HG03025 (cell line): ENCODE data around the gene BATF.

ENCODE experiments used
- ATAC-seq: cut with Tn5 transposase; IDR thresholded peaks from one replicate; pipeline ENCODE4 v1.9.1; 2021; ENCODE audit warnings: mild to moderate bottlenecking, moderate library complexity; ENCODE audit not compliant: unreplicated experiment, low FRiP score

The BATF gene

DNA sequence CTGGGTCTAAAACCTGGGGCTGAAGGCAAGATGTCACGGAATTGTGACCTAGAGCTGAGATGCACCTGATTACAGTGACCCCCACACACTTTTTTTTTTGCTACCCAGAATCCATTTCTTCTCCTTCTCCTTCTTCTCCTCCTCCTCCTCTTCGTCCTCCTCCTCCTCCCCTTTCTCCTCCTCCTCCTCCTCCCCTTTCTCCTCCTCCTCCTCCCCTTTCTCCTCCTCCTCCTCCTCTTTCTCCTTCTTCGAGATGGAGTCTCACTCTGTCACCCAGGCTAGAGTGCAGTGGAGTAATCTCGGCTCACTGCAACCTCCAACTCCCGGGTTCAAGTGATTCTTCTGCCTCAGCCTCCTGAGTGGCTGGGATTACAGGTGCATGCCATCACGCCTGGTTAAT is 36.8 kb downstream of the BATF start:
- ATAC-seq, result no peak

DNA sequence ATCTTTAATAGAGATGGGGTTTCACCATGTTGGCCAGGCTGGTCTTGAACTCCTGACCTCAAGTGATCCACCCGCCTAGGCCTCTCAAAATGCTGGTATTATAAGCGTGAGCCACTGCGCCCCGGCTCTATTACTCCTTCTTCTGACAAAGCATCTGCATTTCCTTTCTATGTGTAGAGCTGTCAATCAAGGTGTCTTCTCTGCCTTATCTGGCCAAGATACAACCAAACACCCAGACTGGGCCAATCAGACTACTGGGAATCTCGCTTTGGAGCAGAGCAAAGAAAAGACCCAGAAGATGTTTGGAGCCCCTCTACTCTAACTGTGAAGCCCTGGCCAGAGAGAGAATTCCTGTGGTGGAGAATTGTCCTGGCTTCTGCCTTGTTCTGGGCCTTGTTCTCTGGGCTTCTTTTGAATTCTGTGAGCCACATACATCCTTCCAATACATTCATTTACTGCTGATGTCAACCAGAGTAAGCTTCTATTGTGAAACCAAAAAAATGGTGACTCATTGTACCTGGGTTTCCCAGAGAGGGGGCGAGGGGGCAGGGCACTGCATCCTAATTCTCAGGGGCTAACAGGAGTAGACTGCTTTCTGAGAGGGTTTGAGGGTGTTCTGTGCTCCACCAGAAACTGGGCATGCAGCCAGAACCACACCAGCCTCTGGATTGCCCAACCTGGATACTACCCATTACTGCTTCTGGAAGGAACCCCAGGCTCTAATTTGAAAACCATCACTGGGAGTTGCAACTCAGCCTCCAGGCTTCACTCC is 37.4 kb downstream of the BATF start:
- ATAC-seq, result no peak

DNA sequence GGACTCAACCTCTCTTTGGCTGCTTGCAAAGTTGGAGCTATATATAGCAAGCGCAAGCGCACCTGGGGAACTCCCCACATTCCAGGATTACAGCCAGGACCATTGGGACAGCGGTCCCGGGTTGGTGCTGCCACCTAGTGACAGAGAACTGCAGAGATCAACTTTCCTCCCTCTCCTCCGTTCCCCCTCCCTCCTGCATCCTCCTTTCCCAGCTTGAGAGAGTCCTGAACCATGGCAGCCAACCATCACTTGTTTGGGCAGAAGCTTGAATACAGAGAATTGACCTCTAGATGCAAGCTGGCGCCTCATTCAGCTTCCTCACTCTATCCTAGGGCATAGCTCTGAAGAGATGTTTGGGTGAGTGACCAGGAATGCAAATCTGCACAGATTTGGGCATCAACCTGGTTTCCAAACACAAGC is 38.8 kb downstream of the BATF start:
- ATAC-seq, result no peak

DNA sequence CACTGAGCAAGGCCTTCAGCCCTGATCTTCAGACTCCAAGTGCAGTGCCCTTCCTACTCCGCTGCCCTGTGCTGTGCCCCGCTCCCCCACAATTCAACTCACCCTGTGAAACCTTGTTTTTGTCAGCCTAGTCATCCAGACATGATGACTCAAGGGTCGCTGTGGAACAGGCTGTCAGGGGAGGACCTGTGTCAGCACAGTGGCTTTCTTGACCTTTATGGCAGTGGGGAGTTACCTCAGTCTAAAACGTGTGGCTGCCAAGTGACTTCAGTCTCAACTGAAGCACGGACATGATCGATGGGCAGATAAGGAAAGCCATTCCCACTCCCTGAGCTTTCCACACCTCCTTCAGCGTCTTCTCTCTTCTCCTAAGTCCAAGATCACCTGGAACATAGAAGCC is 39.8 kb downstream of the BATF start:
- ATAC-seq, result no peak

DNA sequence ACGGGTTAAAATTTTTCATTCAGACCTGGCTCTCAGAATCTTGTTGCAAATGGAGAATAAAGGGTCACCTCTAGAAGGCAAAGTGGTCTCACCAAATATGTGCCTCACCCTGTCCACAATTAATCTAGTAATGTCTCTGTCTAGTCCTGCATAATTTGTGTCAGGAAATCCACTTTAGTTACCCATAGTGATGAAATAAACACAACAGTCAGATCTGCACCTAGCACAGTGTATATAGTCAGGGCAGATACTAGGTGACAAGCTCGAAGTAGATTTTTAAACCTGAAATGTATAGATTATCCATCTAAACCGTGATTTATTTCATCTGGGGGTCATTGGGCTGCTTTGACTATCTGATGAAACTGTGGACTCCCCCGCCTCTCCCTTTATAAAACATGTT is 40.2 kb downstream of the BATF start:
- no peak for ATAC-seq

DNA sequence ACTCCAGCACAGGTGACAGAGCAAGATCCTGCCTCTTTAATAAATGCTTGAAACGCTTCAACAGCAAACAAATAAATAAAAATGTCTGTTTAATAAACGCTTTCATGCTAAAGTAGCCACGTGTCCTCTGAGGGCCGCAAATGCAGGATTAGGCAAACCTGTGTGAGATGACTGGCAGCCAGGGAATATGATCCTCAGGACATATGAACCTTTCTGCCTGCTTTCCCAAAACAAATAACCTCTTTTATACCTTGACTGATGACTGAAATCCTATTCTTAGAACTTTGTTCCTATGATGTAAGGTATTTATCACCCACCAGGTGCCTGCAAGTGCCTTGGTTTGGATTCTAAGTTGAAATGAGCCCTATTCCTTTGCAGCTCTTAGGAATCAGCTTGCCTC is 41.7 kb downstream of the BATF start:
- no peak for ATAC-seq

DNA sequence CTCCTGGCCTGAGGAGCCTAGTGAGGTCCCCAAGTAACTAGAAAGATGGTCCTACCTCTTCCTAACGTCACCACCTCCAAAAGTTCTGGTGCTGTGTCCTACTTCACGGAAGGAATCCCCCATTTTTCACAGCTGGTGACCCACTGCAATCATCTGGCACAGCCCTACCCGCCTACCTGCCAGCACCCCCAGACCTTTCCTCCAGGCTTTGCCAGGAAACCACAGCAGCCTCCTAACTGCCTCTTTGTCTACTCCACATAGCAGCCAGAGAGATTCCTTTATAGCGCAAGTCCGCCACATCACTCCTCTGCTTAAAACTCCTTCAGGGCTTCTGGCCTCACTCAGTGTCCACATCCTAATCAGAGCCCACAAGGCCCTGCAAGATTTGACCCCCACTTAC is 42.8 kb downstream of the BATF start:
- ATAC-seq, result no peak

DNA sequence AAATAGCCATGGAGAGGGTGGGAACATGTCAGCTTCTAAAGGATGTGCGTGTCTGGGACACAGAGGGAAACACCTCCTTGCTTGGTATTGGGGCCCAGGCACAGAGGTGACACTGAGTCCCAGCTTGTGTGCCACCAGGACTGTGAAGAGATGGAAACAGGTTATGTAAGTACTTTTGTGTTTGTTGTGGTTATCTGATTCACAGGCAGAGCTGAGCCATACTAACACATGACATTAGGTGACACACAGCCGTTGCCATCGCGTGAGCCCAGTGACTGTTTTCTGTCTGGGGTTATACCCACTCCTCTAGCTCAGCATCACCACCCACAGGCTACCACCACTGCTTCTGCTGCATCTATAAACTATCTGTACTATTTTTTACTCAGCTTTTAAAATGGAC is 44.1 kb downstream of the BATF start:
- ATAC-seq, result no peak

DNA sequence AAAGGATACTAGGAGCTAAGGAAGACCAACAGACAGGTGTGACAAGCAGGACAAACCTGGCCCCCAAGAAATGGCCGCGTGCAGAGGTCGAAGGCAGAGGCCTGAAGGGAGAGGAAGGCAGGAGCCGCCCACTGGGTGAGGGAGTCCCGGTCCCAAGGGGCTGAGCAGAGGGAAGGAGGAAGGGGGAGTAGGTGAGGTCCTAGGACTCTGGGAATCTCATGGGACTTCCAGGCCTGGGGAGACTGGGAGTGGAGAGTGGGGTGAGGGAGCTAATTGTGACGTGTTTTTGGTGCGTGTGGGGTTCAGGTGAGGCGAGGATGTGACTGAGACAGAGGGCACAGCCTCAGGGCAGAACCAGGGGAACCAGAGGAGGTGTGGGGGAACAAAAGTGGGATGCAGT is 44.5 kb downstream of the BATF start:
- no peak for ATAC-seq

DNA sequence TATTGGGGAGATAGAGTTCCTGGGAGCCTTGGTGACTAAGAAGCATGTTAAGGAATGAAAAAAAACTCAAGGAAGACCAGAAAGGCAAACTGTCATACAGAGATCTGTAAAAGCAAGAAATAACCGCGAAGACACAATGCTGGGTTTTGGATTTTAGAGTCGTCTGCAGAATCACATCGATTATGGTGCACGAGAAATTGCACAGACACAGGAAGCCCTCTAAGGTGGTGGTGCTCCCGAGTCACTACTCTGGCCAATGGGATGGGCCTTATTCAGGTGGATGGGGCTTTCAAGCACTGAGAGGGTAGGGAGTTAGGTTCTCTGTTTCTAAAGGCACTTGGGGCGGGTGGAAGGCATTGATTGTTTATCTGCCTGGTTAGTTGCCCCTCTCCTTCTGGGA is 45.9 kb downstream of the BATF start:
- no peak for ATAC-seq

DNA sequence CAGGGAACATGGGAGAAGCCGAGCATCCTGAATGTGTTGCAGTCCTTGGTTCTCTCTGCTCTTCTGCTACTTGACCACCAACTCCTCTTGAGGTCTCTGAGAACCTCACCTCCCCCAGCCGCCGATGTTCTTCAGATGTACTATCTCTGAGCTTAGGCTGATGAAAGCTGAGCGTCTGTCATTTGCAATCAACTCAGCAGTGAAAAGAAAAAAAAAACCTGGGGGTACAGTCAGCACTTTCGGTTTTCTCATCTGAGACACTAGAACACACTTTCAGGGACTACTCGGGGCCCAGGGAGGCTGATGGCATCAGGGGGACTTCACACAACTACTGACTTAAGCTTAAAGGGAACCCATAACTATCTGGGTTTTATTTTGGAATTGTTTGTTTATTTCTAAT is 46.5 kb downstream of the BATF start:
- ATAC-seq, result no peak

DNA sequence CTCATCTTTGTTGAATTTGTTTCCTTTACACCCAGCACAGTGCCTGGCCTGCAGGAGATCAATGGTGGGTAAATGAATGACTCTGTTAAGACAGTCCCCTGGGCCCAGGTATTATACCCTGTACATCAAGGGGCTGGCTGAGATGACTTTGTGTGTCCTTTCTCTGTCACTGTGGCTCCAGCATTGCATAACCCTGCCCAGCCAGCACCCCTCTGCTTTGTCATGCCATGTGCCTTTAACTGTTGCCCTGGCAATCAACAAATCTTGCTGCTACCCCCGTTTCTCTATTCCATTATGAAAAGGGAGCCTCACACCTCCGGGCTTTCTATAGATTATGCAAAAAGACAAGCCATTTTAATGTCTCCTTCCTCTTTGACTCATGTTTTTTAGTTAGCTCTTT is 48.5 kb downstream of the BATF start:
- ATAC-seq, result no peak

DNA sequence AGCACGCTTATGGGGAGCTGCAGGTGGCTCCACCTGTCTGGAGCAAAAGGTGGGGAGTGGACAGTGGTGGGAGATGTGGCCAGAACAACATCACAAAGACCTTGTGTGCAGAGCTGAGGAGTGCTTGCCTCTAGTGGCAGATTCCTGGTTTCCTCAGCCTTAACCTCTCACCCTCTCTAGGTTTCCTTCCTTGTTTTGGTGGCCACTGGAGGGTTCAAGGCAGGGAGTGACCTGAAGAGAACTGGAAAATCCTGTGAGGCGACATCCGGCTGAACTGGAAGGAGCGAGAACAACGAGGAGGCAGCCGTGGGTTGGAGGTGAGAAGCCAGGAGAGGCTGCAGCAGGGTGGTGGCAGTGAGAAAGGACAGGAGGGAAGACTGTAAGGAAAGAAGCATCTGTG is 49.8 kb downstream of the BATF start:
- ATAC-seq, result no peak

DNA sequence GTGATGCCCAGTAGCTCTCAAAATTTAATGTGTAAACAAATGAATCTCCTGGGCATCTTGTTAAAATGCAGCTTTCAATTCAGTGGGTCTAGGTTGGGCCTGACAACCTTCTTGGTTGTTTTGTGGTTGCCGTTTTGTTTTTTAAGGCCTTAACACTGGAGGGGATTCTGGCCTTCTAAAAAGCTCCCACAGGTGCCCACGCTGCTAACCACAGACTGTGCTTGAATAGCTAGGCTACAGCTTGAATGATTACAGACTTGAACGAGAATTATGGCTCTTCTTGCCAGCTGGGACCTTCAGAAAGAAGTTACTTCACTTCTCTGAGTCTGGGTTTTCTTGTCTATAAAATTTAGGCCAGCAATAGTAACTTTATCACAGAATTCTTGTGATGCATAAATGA is 54.8 kb downstream of the BATF start:
- ATAC-seq, result no peak

DNA sequence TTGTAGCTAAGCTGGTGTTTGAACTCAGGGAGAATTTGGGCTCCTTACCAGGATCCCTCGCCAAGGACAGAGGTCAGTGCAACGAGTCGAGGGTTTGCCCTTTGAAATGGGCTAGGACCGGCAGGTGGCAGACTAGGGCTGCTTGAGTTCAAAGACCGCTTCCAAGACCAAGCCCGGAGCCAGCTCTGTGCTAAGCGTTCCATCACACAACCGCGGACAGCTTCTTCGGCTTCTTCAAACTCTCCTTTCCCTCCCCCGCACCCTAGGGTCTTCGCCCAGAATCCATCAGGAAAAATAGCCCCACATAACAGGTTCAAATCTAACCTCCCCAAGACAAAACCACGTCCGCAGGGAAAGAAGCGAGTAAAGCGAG is 55.4 kb downstream of the BATF start:
- ATAC-seq, result no peak

DNA sequence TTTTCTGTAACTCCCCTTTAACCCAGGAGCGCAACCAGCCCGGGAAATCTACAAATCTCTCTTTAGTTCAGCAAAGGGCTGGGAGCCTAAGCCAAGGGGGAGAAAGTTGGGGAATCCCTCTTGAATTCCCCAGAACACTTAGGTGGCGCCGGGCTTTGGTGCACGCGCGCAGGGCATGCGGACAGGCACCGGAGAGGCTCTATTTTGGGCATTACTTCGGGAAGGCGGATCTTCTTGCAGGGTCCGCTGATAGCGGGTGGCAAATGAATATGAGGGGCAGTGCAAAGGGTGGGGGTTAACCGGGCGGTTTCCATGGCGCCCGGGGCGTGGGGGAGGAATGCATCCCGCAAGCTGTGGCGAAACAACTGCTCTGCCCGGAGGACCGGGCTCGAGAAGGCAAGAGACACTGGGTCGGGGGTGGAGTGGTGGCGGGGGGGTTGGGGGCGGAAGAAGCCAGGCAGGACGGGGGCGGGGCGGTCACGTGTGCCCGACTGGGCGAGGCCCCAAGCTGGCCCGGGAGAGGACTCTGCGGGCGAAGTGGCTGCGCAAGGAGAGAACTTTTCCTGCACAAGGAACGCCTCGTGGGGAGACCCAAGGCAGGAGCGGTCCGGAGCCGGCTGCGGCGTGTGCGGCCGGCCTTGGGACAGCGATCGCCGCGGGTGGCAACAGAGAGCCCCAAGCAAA is 56.0 kb downstream of the BATF start, which contains the start of gene FLVCR2:
TSS of gene FLVCR2 (plus strand) at position 519 of the 684 bp plus-strand sequence. CDS start 353 bp downstream, outside the sequence.
- no peak for ATAC-seq

DNA sequence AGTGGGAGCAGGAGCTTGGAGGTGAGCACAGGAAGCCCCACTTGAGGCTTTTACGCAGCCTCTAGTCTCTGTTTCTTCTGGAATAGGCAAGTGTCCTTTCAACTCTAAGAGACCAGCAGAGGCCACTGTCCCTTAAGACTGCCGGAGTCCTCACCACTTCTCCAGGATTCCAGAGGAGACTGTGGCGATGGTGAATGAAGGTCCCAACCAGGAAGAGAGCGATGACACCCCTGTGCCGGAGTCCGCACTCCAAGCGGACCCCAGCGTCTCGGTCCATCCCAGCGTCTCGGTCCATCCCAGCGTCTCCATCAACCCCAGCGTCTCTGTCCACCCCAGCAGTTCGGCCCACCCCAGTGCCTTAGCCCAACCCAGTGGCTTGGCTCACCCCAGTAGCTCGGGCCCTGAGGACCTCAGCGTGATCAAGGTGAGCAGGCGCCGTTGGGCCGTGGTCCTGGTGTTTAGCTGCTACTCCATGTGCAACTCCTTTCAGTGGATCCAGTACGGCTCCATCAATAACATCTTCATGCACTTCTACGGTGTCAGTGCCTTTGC is 56.6 kb downstream of the BATF start:
- ATAC-seq, result no peak

DNA sequence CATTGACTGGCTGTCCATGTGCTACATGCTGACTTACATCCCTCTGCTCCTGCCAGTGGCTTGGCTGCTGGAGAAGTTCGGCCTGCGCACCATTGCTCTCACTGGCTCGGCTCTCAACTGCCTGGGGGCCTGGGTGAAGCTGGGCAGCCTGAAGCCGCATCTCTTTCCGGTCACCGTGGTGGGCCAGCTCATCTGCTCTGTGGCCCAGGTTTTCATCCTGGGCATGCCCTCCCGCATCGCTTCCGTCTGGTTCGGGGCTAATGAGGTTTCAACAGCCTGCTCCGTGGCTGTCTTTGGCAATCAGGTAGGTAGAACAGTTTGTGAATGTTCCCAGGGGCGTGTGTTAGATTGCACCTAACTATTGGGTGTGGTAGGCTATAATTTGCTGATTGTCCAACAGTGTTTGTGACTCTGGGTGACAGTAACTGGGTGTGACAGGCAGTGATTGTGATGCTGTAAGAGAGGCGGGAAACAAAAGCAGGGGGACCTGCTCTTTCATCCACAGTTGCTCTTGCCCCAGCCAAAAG is 57.1 kb downstream of the BATF start:
- no peak for ATAC-seq

DNA sequence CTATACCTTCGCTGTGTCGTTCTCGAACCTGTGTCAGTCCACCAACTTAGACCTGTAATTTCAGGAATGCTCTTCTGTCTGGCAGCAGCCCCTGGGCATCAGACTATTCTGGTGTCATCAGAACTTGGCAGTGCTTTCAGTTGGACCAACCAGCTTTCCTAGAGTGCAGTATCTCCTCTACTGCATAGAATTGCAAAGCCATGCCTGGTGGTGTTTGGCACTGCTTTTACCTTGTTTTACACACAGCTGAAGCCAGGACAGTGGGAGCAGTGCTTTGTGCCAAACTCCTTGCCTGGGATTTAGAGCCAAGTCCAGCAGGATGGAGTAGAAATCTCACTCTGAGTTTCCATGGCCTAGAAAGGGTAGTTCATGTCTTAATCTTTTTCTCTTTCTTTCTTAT is 57.6 kb downstream of the BATF start:
- ATAC-seq, result no peak

DNA sequence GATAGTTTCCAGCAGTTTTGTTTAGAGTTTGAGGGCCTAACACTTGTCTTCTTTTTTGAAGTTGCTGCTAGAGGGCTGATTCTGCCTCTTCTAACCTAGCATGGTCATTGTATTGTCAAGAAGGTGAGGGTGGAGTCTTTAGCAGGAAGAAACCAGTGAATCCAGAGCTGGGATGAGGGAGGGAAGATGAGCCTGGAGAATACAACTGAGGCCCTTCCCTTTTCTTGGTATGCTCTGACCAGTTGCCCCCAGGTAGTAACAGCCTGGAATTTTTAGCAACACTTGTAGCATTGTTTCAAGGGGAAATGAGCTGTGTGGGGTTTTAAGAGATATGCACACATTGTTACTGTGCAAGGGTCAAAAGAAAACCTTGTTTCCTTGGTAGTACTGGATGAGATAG is 65.1 kb downstream of the BATF start:
- ATAC-seq, result no peak

DNA sequence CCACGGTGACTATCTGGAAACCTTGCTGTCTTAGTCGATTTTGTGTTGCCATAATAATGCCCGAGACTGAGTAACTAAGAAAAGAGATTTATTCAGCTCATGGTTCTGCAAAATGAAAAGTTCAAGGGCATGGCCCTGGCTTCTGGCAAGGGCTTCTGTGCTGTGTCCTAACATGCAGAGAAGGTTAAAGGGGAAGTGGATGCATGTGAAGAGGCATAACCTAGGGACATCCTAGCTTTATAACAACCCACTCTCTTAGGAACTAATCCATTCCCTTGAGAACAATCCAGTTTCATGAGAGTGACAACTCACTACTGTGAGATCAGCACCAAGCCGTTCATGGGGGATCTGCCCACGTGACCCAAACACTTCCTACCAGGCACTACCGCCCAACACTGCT is 67.7 kb downstream of the BATF start:
- ATAC-seq, result no peak
